ENCODE measurements around the gene CAGE1.

DNA sequence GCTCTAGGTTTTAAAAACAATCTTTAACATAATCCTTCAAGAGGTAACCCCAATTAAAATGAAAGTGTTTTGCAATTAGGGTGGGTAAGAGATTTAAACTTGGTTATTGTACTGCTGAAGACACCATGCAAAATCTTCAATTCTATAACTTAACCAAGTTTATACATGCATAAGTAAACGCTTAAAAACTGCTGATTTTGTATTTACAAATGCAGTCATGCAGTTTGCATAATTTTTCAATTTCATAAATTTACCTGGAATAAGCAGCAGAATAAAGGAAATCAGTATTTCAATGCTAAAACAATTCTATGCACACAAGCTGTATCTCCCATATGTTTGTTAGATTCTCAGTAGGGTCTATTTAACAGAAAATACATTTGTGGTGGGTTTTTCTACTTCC, 99.5 kb downstream of the CAGE1 start:
- TF ChIP-seq, protein P1, sequence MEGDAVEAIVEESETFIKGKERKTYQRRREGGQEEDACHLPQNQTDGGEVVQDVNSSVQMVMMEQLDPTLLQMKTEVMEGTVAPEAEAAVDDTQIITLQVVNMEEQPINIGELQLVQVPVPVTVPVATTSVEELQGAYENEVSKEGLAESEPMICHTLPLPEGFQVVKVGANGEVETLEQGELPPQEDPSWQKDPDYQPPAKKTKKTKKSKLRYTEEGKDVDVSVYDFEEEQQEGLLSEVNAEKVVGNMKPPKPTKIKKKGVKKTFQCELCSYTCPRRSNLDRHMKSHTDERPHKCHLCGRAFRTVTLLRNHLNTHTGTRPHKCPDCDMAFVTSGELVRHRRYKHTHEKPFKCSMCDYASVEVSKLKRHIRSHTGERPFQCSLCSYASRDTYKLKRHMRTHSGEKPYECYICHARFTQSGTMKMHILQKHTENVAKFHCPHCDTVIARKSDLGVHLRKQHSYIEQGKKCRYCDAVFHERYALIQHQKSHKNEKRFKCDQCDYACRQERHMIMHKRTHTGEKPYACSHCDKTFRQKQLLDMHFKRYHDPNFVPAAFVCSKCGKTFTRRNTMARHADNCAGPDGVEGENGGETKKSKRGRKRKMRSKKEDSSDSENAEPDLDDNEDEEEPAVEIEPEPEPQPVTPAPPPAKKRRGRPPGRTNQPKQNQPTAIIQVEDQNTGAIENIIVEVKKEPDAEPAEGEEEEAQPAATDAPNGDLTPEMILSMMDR (conservative IDR thresholded peaks at IDR 0.05; ENCODE audit: low read depth, low read length) = no peak
- TF ChIP-seq EZH2 (IDR thresholded peaks at IDR 0.05; ENCODE audit: low read length, unreplicated experiment) (no peak), EZH2phosphoT487 (IDR thresholded peaks at IDR 0.05; ENCODE audit: borderline replicate concordance, low read length) (no peak)
